H1 (cell line): ENCODE measurements around the gene KIAA0930. TPM values are rescaled to one million over a fixed set of nuclear protein-coding genes. Genes with fewer than 3 reads are reported as not detected.

Experiments used
- PHF8 ChIP-seq: fragments of 200-600 bp; sonication (generic); conservative IDR thresholded peaks from 2 replicates; pipeline ENCODE4 v1.7.1; 2012; ENCODE audit warnings: low read depth, mild to moderate bottlenecking, inconsistent platforms, low read length, moderate library complexity
- POLR2A ChIP-seq, 2 experiments: IDR thresholded peaks; 1 replicate in 1 of 2; 2 replicates in 1 of 2; pipeline ENCODE4 v1.6.1; 2011; ENCODE audit warnings: low read depth in 2 of 2, low read length in 2 of 2, mild to moderate bottlenecking in 2 of 2; ENCODE audit errors: control extremely low read depth in 1 of 2
- polyA plus RNA-seq, 7 experiments: library from polyadenylated mRNA; depleted of rRNA in 3 of 7; stranded (reverse) in 5 of 7; unstranded in 2 of 7; fragments of >200 nt in 5 of 7; fragments of 200-250 nt in 2 of 7; gene quantifications; 1 replicate in 5 of 7; 2 replicates in 1 of 7; 4 replicates in 1 of 7; pipeline versions ENCODE4 v1.2.1 to v1.2.3, GENCODE V29; 2011 to 2013; ENCODE audit warnings: missing spikeins in 2 of 7, mixed read lengths in 2 of 7
- total RNA-seq: library from RNA; stranded (reverse); fragmentation: NEBNext Ultra II Directional; extraction: Animal tissue kit (Norgen Biotek cat#: 25700); gene quantifications from 2 replicates; pipeline ENCODE4 v1.2.1, GENCODE V29; 2021

Gene KIAA0930
- total and polyA plus RNA-seq, 2 of the 8 experiments (the other 6 are each of a cell fraction or from before 2014, with no cell fraction given) = 61.9 to 66.1 TPM

- TF ChIP-seq POLR2A (IDR thresholded peaks at IDR 0.05; ENCODE audit: control extremely low read depth in 1 of 2, low read depth in 2 of 2, low read length in 2 of 2) (no peak), PHF8 (no peak)
These were observed 11.1 kb upstream of the KIAA0930 start (continued) for GRCh38 chr22:45251825-45252224.
